HepG2 (cell line): Measurements from ENCODE around the gene SRI. TPM values are rescaled to one million over a fixed set of nuclear protein-coding genes. Genes with fewer than 3 reads are reported as not detected.

Experiments
- ADNP ChIP-seq: sonication (generic); formaldehyde crosslinking; IDR thresholded peaks from 2 replicates; pipeline ENCODE4 v1.4.0; 2020; ENCODE audit warnings: missing genetic modification reagents
- ATF7 ChIP-seq, 2 experiments: fragments of 450-650 bp in 1 of 2; sonication (generic) in 1 of 2; formaldehyde crosslinking in 1 of 2; IDR thresholded peaks; 2 replicates each; pipeline versions ENCODE4 v1.4.0 to v1.6.1; 2016 to 2020; ENCODE audit warnings: antibody characterized with exemption in 1 of 2, mild to moderate bottlenecking in 1 of 2, missing genetic modification reagents in 1 of 2
- CEBPB ChIP-seq: IDR thresholded peaks from 2 replicates; pipeline ENCODE4 v1.6.1; 2011; ENCODE audit warnings: low read depth, low read length, improper control_type of control experiment, borderline replicate concordance
- CEBPG ChIP-seq: IDR thresholded peaks from 2 replicates; pipeline ENCODE4 v1.6.1; 2016
- DMAP1 ChIP-seq: IDR thresholded peaks from 2 replicates; pipeline ENCODE4 v1.6.1; 2016
- EP300 ChIP-seq, 3 experiments: sonication (generic) in 1 of 3; formaldehyde crosslinking in 1 of 3; IDR thresholded peaks; 2 replicates each; pipeline versions ENCODE4 v1.5.1 to v1.6.1; 2011 to 2020; ENCODE audit warnings: low read depth in 2 of 3, low read length in 2 of 3, borderline replicate concordance in 1 of 3, improper control_type of control experiment in 1 of 3, mild to moderate bottlenecking in 1 of 3, missing genetic modification reagents in 1 of 3, moderate library complexity in 1 of 3
- FOSL2 ChIP-seq: sonication (generic); formaldehyde crosslinking; IDR thresholded peaks from 2 replicates; pipeline ENCODE4 v1.4.0; 2020; ENCODE audit warnings: missing genetic modification reagents
- FOXA3 ChIP-seq: IDR thresholded peaks from 2 replicates; pipeline ENCODE4 v1.6.1; 2016; ENCODE audit warnings: missing genetic modification reagents, missing compliant biosample characterization
- FOXK2 ChIP-seq: fragments of 450-650 bp; IDR thresholded peaks from 2 replicates; pipeline ENCODE4 v1.6.1; 2016
- FOXP1 ChIP-seq, 2 experiments: fragments of 450-650 bp in 1 of 2; IDR thresholded peaks; 2 replicates each; pipeline ENCODE4 v1.6.1; 2017 to 2018; ENCODE audit warnings: antibody characterized with exemption in 1 of 2
- KLF16 ChIP-seq, 2 experiments: sonication (generic) in 1 of 2; formaldehyde crosslinking in 1 of 2; IDR thresholded peaks; 2 replicates each; pipeline versions ENCODE4 v1.6.1 to v1.8.0; 2016 to 2023; ENCODE audit warnings: missing genetic modification reagents in 2 of 2, missing compliant biosample characterization in 1 of 2
- LCORL ChIP-seq, 2 experiments: fragments of 450-650 bp in 1 of 2; sonication (generic) in 1 of 2; formaldehyde crosslinking in 1 of 2; IDR thresholded peaks; 2 replicates each; pipeline versions ENCODE4 v1.5.0 to v1.6.1; 2017 to 2020; ENCODE audit warnings: antibody characterized with exemption in 1 of 2, missing genetic modification reagents in 1 of 2
- RARA ChIP-seq: IDR thresholded peaks from 2 replicates; pipeline ENCODE4 v1.6.1; 2016; ENCODE audit warnings: missing genetic modification reagents, missing compliant biosample characterization
- RFX1 ChIP-seq: fragments of 450-650 bp; IDR thresholded peaks from 2 replicates; pipeline ENCODE4 v1.6.1; 2017
- RFX3 ChIP-seq: IDR thresholded peaks from 2 replicates; pipeline ENCODE4 v1.6.1; 2016; ENCODE audit warnings: missing biosample characterization, missing genetic modification reagents
- SAP130 ChIP-seq: IDR thresholded peaks from 2 replicates; pipeline ENCODE4 v1.6.1; 2016; ENCODE audit warnings: low read depth
- SMAD9 ChIP-seq: sonication (generic); formaldehyde crosslinking; IDR thresholded peaks from 2 replicates; pipeline ENCODE4 v1.5.1; 2020; ENCODE audit warnings: mild to moderate bottlenecking, missing genetic modification reagents
- SMARCE1 ChIP-seq: fragments of 450-650 bp; IDR thresholded peaks from 2 replicates; pipeline ENCODE4 v1.6.1; 2017; ENCODE audit warnings: borderline replicate concordance
- SOX13 ChIP-seq, 3 experiments: fragments of 450-650 bp in 1 of 3; sonication (generic) in 1 of 3; formaldehyde crosslinking in 1 of 3; IDR thresholded peaks in 2 of 3; conservative IDR thresholded peaks in 1 of 3; 2 replicates each; pipeline versions ENCODE4 v1.5.0 to v1.6.1; 2016 to 2020; ENCODE audit warnings: antibody characterized with exemption in 1 of 3, mild to moderate bottlenecking in 1 of 3, missing compliant biosample characterization in 1 of 3, missing genetic modification reagents in 1 of 3, moderate library complexity in 1 of 3
- SOX5 ChIP-seq: IDR thresholded peaks from 2 replicates; pipeline ENCODE4 v1.6.1; 2016; ENCODE audit warnings: borderline replicate concordance
- SOX6 ChIP-seq, 2 experiments: fragments of 450-650 bp in 1 of 2; sonication (generic) in 1 of 2; formaldehyde crosslinking in 1 of 2; IDR thresholded peaks; 2 replicates each; pipeline versions ENCODE4 v1.4.0 to v1.6.1; 2017 to 2020; ENCODE audit warnings: antibody characterized with exemption in 1 of 2, mild to moderate bottlenecking in 1 of 2, missing genetic modification reagents in 1 of 2
- TEAD3 ChIP-seq: optimal IDR thresholded peaks from 2 replicates; pipeline ENCODE3; 2016; ENCODE audit warnings: borderline replicate concordance
- ZNF563 ChIP-seq: sonication (generic); formaldehyde crosslinking; IDR thresholded peaks from 2 replicates; pipeline ENCODE4 v1.8.0; 2022; ENCODE audit warnings: mild to moderate bottlenecking, moderate library complexity, missing genetic modification reagents
- polyA plus RNA-seq, 8 experiments: library from polyadenylated mRNA; depleted of rRNA in 3 of 8; stranded (reverse) in 7 of 8; unstranded in 1 of 8; fragments of >200 nt; fragmentation: Illumina TruSeq in 4 of 8; extraction: Trizol in 4 of 8; gene quantifications; 2 replicates each; pipeline versions ENCODE4 v1.2.1 to v1.2.3, GENCODE V29; 2011 to 2016; ENCODE audit warnings: low read depth in 4 of 8, missing spikeins in 1 of 8, mixed read lengths in 1 of 8; ENCODE audit not compliant: insufficient read depth in 1 of 8
- total RNA-seq, 5 experiments: library from RNA; depleted of rRNA; stranded (reverse); fragments of >200 nt; fragmentation: Illumina TruSeq; extraction: Trizol; gene quantifications; 2 replicates each; pipeline ENCODE4 v1.2.3, GENCODE V29; 2016; ENCODE audit warnings: low read depth in 1 of 5
- TF ChIP-seq, protein P1 (sequence below): sonication (generic); formaldehyde crosslinking; IDR thresholded peaks from 2 replicates; pipeline ENCODE4 v1.4.0; 2020; ENCODE audit warnings: missing genetic modification reagents
- TF ChIP-seq, protein P2 (sequence below), 2 experiments: fragments of 450-650 bp in 1 of 2; sonication (generic) in 1 of 2; formaldehyde crosslinking; IDR thresholded peaks; 2 replicates each; pipeline versions ENCODE4 v1.5.0 to v1.8.0; 2020 to 2022; ENCODE audit warnings: mild to moderate bottlenecking in 1 of 2, missing genetic modification reagents in 1 of 2

The SRI gene
- total and polyA plus RNA-seq, 2 of the 13 experiments (the other 11 are each of a cell fraction or from before 2014, with no cell fraction given): 0.33 TPM; not detected in 1

DNA sequence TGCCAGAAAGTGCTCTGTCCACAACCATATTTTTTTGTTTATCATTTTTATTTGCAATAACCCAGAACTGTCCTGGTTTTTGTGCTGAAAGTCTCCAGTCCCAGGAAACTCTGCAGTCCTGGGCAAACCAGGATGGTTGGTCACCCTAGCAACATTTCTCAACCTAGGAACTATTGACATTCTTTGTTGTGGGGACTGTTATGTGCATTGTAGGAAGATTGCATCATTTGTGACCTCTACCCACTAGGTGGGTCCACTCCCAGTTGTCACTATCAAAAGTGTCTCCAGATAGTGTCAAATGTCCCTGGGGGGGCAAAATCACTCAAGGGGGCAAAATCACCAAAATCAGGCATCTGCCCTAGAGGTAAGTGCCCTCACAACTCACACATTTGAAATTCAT is 14.0 kb upstream of the SRI start (continued):
- TF ChIP-seq TEAD3: peak; percentile 44
- peak; percentile 55; the same call in 1 of the 2 replicates for TF ChIP-seq RFX1
- TF ChIP-seq, protein P1, sequence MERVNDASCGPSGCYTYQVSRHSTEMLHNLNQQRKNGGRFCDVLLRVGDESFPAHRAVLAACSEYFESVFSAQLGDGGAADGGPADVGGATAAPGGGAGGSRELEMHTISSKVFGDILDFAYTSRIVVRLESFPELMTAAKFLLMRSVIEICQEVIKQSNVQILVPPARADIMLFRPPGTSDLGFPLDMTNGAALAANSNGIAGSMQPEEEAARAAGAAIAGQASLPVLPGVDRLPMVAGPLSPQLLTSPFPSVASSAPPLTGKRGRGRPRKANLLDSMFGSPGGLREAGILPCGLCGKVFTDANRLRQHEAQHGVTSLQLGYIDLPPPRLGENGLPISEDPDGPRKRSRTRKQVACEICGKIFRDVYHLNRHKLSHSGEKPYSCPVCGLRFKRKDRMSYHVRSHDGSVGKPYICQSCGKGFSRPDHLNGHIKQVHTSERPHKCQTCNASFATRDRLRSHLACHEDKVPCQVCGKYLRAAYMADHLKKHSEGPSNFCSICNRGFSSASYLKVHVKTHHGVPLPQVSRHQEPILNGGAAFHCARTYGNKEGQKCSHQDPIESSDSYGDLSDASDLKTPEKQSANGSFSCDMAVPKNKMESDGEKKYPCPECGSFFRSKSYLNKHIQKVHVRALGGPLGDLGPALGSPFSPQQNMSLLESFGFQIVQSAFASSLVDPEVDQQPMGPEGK (CRISPR knock-in tag): peak; percentile 22; the same call in 1 of the 2 replicates
- TF ChIP-seq SOX13 (IDR thresholded peaks at IDR 0.05): no peak
- TF ChIP-seq SOX13 (CRISPR knock-in tag; conservative IDR thresholded peaks at IDR 0.05 in 1 of 2, IDR thresholded peaks at IDR 0.05 in 1 of 2): peak in 1 of 2 experiments; percentile 85; a peak in 2 of 4 replicates
- peak; percentile 83 for TF ChIP-seq CEBPG (CRISPR knock-in tag)
- TF ChIP-seq FOSL2 (CRISPR knock-in tag): peak; percentile 41
- peak; percentile 59 for TF ChIP-seq ATF7 (IDR thresholded peaks at IDR 0.05)
- TF ChIP-seq ATF7 (CRISPR knock-in tag; IDR thresholded peaks at IDR 0.05): no peak
- no peak for TF ChIP-seq SMAD9 (CRISPR knock-in tag)
- no peak for TF ChIP-seq FOXK2
- no peak for TF ChIP-seq ADNP (CRISPR knock-in tag)
- TF ChIP-seq, protein P2, sequence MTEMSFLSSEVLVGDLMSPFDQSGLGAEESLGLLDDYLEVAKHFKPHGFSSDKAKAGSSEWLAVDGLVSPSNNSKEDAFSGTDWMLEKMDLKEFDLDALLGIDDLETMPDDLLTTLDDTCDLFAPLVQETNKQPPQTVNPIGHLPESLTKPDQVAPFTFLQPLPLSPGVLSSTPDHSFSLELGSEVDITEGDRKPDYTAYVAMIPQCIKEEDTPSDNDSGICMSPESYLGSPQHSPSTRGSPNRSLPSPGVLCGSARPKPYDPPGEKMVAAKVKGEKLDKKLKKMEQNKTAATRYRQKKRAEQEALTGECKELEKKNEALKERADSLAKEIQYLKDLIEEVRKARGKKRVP (CRISPR knock-in tag; IDR thresholded peaks at IDR 0.05): peak in 1 of 2 experiments; percentile 96; a peak in 2 of 4 replicates
- no peak for TF ChIP-seq SMARCE1
- no peak for TF ChIP-seq LCORL (IDR thresholded peaks at IDR 0.05)
- peak; percentile 28; the same call in 1 of the 2 replicates for TF ChIP-seq LCORL (CRISPR knock-in tag; IDR thresholded peaks at IDR 0.05)
- TF ChIP-seq CEBPB: peak; percentile 95
- 0 out of 4 replicates have a peak, but pooled peaks of 1 of the 2 experiments have one; percentile 26 for TF ChIP-seq KLF16 (CRISPR knock-in tag; IDR thresholded peaks at IDR 0.05)
- TF ChIP-seq FOXP1 (IDR thresholded peaks at IDR 0.05): no peak
- TF ChIP-seq FOXP1 (CRISPR knock-in tag; IDR thresholded peaks at IDR 0.05): peak; percentile 37; the same call in 1 of the 2 replicates
- TF ChIP-seq SOX5 (CRISPR knock-in tag): peak; percentile 82; the same call in 1 of the 2 replicates
- peak in 1 of 2 experiments; percentile 16; a peak in 1 of 4 replicates for TF ChIP-seq EP300 (IDR thresholded peaks at IDR 0.05; ENCODE audit: low read depth in 2 of 2, low read length in 2 of 2)
- no peak for TF ChIP-seq EP300 (CRISPR knock-in tag; IDR thresholded peaks at IDR 0.05; ENCODE audit: borderline replicate concordance)
- 0 out of 2 replicates have a peak, but pooled peaks have one; percentile 21 for TF ChIP-seq SAP130 (CRISPR knock-in tag)
- peak; percentile 24; the same call in 1 of the 2 replicates for TF ChIP-seq RFX3 (CRISPR knock-in tag)
- TF ChIP-seq DMAP1 (CRISPR knock-in tag): no peak
- peak; percentile 48; the same call in 1 of the 2 replicates for TF ChIP-seq RARA (CRISPR knock-in tag)
- peak; percentile 57; the same call in 1 of the 2 replicates for TF ChIP-seq FOXA3
- TF ChIP-seq ZNF563 (CRISPR knock-in tag): no peak
- no peak for TF ChIP-seq SOX6 (IDR thresholded peaks at IDR 0.05)
- TF ChIP-seq SOX6 (CRISPR knock-in tag; IDR thresholded peaks at IDR 0.05): peak; percentile 90
